GM12891 (cell line): Measurements from ENCODE around the gene TRAF3.

Experiments
- DNase-seq: peaks from one replicate; pipeline ENCODE4 v3.0.0; 2011; ENCODE audit warnings: low spot score; ENCODE audit not compliant: insufficient read length
- FAIRE-seq: peaks from 2 replicates; lab custom pipeline; 2011; peaks lifted over from hg19 to GRCh38; lab: Jason Lieb, UNC
- PAX5 ChIP-seq: IDR thresholded peaks from 2 replicates; pipeline ENCODE4 v1.6.1; 2011; ENCODE audit warnings: low read length, moderate library complexity, mild to moderate bottlenecking; ENCODE audit not compliant: insufficient read depth, severe bottlenecking
- POLR2A ChIP-seq: IDR thresholded peaks from 2 replicates; pipeline ENCODE4 v1.6.1; 2011; ENCODE audit warnings: low read depth, low read length, control low read depth
- POLR2AphosphoS5 ChIP-seq: IDR thresholded peaks from 2 replicates; pipeline ENCODE4 v1.6.1; 2011; ENCODE audit warnings: low read depth, low read length, control low read depth
- POU2F2 ChIP-seq: IDR thresholded peaks from 2 replicates; pipeline ENCODE4 v1.6.1; 2011; ENCODE audit warnings: low read depth, mild to moderate bottlenecking, control low read depth, low read length, moderate library complexity
- SPI1 ChIP-seq: IDR thresholded peaks from 2 replicates; pipeline ENCODE4 v1.6.1; 2011; ENCODE audit warnings: low read depth, low read length, control low read depth
- TAF1 ChIP-seq: IDR thresholded peaks from 2 replicates; pipeline ENCODE4 v1.6.1; 2011; ENCODE audit warnings: low read depth, low read length, control low read depth

Gene TRAF3

GRCh38 chr14:102933618-102934231, 156.5 kb downstream of the TRAF3 start:
- DNase-seq (no peak), FAIRE-seq (no peak)
- TF ChIP-seq SPI1 = no peak
- no peak for TF ChIP-seq PAX5
- no peak for TF ChIP-seq TAF1
- no peak for TF ChIP-seq POLR2AphosphoS5
- TF ChIP-seq POLR2A = no peak
- no peak for TF ChIP-seq POU2F2

DNA sequence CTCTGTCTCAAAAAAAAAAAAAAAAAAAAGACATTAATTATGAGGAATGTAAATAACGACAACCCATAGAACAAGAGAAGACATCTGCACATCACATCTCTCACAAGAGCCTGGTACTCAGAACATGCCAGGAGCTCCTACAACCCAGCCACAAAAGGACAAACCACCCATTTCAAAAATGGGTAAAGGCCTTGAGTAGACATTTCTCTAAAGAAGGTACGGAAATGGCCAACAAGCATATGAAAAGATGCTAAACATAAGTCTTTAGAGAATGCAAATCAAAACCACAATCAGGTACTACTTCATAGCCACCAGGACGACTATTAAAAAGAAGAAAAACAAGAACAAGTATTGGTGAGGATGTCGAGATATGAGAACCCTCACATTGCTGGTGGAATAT, 158.5 kb downstream of the TRAF3 start:
- no peak for TF ChIP-seq POU2F2
- no peak for TF ChIP-seq POLR2AphosphoS5
- no peak for TF ChIP-seq TAF1
- TF ChIP-seq SPI1 = no peak
- TF ChIP-seq PAX5 = no peak
- TF ChIP-seq POLR2A = no peak
- DNase-seq (no peak), FAIRE-seq (peak; percentile 57)

DNA sequence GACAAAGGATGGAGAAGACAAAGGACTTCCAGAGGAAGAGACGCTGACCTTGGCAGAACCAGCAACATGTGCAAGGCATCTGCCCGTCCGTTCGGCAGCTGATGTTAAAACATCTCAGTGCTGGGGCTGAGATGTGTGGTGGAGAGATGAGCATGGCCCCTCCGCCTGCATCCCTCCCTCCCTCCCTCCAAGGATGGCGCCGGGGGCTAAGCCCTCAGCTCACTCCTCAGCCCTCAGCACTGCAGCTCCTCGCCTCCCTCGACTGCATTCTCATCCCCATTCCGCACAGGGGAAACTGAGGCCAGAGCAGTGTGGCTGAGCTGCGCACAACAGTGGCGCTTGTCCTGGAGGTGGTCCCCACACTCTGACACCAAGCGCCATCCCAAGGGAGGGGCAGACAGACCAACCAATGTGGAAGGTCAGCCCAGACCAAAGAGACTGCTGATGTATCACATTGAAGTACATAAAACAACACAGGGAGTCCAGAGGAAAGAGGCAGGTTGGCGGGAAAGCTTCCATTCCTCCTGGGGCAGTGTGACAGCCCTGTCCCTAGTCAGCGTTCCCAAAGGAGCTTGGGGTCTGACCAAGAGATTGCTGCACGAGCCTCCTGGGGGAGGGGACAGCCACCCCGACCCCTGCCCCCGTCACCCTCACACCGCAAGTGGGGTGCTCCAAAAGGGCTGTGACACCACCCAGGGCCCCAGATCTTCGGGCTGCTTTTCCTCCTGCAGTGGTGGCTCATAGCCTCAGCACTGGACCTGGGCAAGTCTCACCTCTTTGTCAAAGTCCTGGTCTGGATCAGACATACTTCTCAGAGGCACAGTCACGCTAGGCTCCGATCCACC, 160.3 kb downstream of the TRAF3 start:
- FAIRE-seq = no peak
- DNase-seq = no peak
- no peak for TF ChIP-seq PAX5
- TF ChIP-seq POLR2AphosphoS5 = no peak
- no peak for TF ChIP-seq POLR2A
- no peak for TF ChIP-seq TAF1
- TF ChIP-seq SPI1 = no peak
- TF ChIP-seq POU2F2 = no peak

- no peak for TF ChIP-seq SPI1
- TF ChIP-seq POU2F2 = no peak
- TF ChIP-seq POLR2A = no peak
- no peak for TF ChIP-seq POLR2AphosphoS5
- TF ChIP-seq TAF1 = no peak
- TF ChIP-seq PAX5 = no peak
- DNase-seq = no peak
- no peak for FAIRE-seq
Measured at GRCh38 chr14:102938191-102938590, 160.9 kb downstream of the TRAF3 start.

DNA sequence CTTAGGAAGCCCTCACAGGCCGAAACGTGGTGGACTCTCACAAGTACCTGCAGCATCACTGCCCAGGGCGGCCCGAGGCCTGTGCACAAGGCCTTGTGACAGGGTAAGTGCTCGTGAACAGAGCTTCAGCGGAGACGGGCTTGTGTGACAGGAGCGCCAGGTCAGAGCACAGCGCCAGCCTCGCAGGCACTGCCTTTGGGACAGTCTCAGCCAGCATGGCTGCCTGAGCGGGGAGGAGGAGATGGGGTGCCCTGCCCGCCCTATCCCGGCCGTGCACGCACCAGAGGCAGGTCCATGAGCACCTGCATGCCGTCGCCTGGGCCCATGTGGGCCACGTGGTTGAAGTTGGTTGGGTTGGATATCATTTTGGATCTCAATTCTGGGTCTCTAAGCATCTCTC, 162.1 kb downstream of the TRAF3 start:
- no peak for FAIRE-seq
- no peak for DNase-seq
- no peak for TF ChIP-seq PAX5

- TF ChIP-seq POLR2A = no peak
- no peak for TF ChIP-seq PAX5
- no peak for TF ChIP-seq POU2F2
- no peak for TF ChIP-seq TAF1
- no peak for TF ChIP-seq POLR2AphosphoS5
- DNase-seq (no peak), FAIRE-seq (no peak)
Measured at GRCh38 chr14:102939820-102940561, 162.7 kb downstream of the TRAF3 start.

DNA sequence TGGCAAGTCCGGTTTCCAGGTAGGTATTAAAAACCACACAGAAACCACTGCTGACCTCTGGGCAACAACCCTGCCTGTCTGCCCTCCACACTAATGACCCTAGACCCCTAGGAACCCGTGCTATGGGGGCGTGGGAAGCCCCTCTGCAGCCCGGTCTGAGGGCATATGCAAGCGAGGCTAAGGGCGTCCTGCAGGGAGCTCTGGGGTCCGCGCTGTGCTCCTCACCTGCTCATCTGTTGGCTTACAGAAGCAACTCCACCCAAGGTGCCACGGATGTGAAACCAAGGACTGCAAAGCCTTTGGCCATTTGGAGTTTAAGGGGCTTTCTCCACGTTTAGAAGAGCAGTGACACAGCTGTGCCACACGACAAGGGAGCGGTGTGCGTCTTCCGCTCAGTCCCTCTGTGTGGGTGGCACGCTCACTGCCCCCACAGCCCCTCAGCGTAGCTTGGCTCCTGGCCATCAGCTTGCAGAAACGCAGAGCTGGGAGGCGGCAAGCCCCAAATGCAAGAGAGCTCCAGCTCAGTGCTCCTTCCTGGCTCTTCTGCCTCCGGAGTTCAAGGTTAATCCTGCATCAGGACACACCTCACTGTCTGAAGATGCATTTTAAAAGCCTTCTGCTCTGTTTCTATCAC, 163.6 kb downstream of the TRAF3 start:
- FAIRE-seq (no peak), DNase-seq (no peak)
- no peak for TF ChIP-seq SPI1
- TF ChIP-seq POU2F2 = no peak

GRCh38 chr14:102941419-102942011, 164.3 kb downstream of the TRAF3 start:
- TF ChIP-seq POLR2AphosphoS5 (no peak), PAX5 (no peak), POLR2A (no peak), SPI1 (no peak), TAF1 (no peak)
- peak; percentile 74 for FAIRE-seq
- no peak for DNase-seq

- TF ChIP-seq PAX5 (no peak), POU2F2 (no peak), POLR2A (no peak), SPI1 (no peak), POLR2AphosphoS5 (no peak), TAF1 (no peak)
- DNase-seq (no peak), FAIRE-seq (no peak)
Measured at GRCh38 chr14:102942069-102942468, 164.8 kb downstream of the TRAF3 start.
